Colonic mucosa (tissue), 4 donors: ENCODE data around the gene IL4R. TPM values are rescaled to one million over a fixed set of nuclear protein-coding genes. Genes with fewer than 3 reads are reported as not detected.

Experiments
- DNase-seq: peaks from one replicate; pipeline ENCODE4 v3.0.0-alpha.2; 2020
- H3K27ac ChIP-seq: fragments of 200-600 bp; one replicate; pipeline ENCODE4 v1.8.0; 2021
- H3K27me3 ChIP-seq: fragments of 200-600 bp; one replicate; pipeline ENCODE4 v1.8.0; 2021
- H3K36me3 ChIP-seq: fragments of 200-600 bp; one replicate; pipeline ENCODE4 v1.8.0; 2021
- H3K4me1 ChIP-seq: fragments of 200-600 bp; one replicate; pipeline ENCODE4 v1.8.0; 2021; ENCODE audit warnings: mild to moderate bottlenecking
- H3K4me3 ChIP-seq: fragments of 200-600 bp; one replicate; pipeline ENCODE4 v1.8.0; 2021
- H3K9ac ChIP-seq, 2 donors: one replicate each; pipeline ENCODE4 v1.7.0; 2013; ENCODE audit warnings: control low read depth in 2 of 2, low read depth in 2 of 2, low read length in 2 of 2
- H3K9me3 ChIP-seq: fragments of 200-600 bp; one replicate; pipeline ENCODE4 v1.8.0; 2021
- CTCF ChIP-seq: fragments of 200-600 bp; IDR thresholded peaks from one replicate; pipeline ENCODE4 v1.8.0; 2022; ENCODE audit warnings: antibody characterized with exemption, mild to moderate bottlenecking
- intact Hi-C: fragments of 100-400 bp; cut with DNase I; formaldehyde crosslinking; loops from one replicate; pipeline ENCODE4 v1.14.1; 2022
- total RNA-seq, 2 donors: library from RNA; stranded (reverse); fragmentation: NEBNext Ultra II Directional in 1 of 2; extraction: Animal tissue kit (Norgen Biotek cat#: 25700) in 1 of 2; gene quantifications; one replicate each; pipeline ENCODE4 v1.2.1, GENCODE V29; 2021
- donor health status: healthy.
- donor health status: DM: no; HTN: no; CAD: no.
- donor health status: DM: no; HTN: no; CAD: no.

IL4R gene
- total RNA-seq, result 10 to 100 TPM; 74.8 to 80.0 TPM

GRCh38 chr16:27313422-27314160 is at the start of gene IL4R:
IL4R (plus strand) TSS chr16:27313974; CDS start chr16:27340204, 26,230 bp downstream.
- Histone ChIP-seq H3K36me3 (no peaks in the 10 kb centered on the region), H3K4me1 (peaks cover 9% of the 10 kb centered on the region)
- intact Hi-C loops, result loop anchor here (5.0 to 10.0 kb wide), 2 partner anchors 49 to 76 kb away; partner anchors contain the start of gene NSMCE1

GRCh38 chr16:27264151-27264550 is 49.6 kb upstream of the IL4R start:
- intact Hi-C loops, result loop anchor here (10.0 kb wide), 1 partner anchor 51 kb away; the partner anchor contains the start of gene IL4R
- no peak for DNase-seq
- no peak overlapping the region for H3K9ac ChIP-seq
- H3K4me3 ChIP-seq, result no peak overlapping the region
- no peak overlapping the region for H3K27ac ChIP-seq
- H3K36me3 ChIP-seq, result no peaks in the 10 kb centered on the region
- no peaks in the 10 kb centered on the region for H3K4me1 ChIP-seq
- H3K9me3 ChIP-seq, result no peaks in the 10 kb centered on the region
- TF ChIP-seq CTCF, result no peak
- no peaks in the 10 kb centered on the region for H3K27me3 ChIP-seq

More at GRCh38 chr16:27313422-27314160, at the start of gene IL4R:
- H3K4me3 ChIP-seq, result peak within 1 kb of the TSS; percentile 91
- H3K27ac ChIP-seq, result peak within 1 kb of the TSS; percentile 99
- H3K9me3 ChIP-seq, result no peaks in the 10 kb centered on the region
- TF ChIP-seq CTCF, result no peak
- peak; percentile 80 for DNase-seq
- H3K9ac ChIP-seq, result peak within 1 kb of the TSS; percentile 99 to 100
- no peaks in the 10 kb centered on the region for H3K27me3 ChIP-seq

GRCh38 chr16:27265982-27266381 is 47.8 kb upstream of the IL4R start:
- Histone ChIP-seq H3K4me3 (no peak overlapping the region), H3K9me3 (no peaks in the 10 kb centered on the region), H3K4me1 (no peaks in the 10 kb centered on the region), H3K27ac (no peak overlapping the region), H3K27me3 (no peaks in the 10 kb centered on the region), H3K36me3 (no peaks in the 10 kb centered on the region), H3K9ac (no peak overlapping the region)
- no peak for DNase-seq
- intact Hi-C loops, result loop anchor here (10.0 kb wide), 1 partner anchor 49 kb away; the partner anchor contains the start of gene IL4R
- TF ChIP-seq CTCF, result no peak

GRCh38 chr16:27267037-27267677 is 46.6 kb upstream of the IL4R start:
- intact Hi-C loops, result loop anchor here (10.0 kb wide), 1 partner anchor 48 kb away; the partner anchor contains the start of gene IL4R
- no peaks in the 10 kb centered on the region for H3K9me3 ChIP-seq
- no peak for TF ChIP-seq CTCF
- H3K9ac ChIP-seq, result no peak overlapping the region
- H3K4me3 ChIP-seq, result no peak overlapping the region
- H3K27ac ChIP-seq, result no peak overlapping the region
- no peaks in the 10 kb centered on the region for H3K4me1 ChIP-seq
- H3K27me3 ChIP-seq, result no peaks in the 10 kb centered on the region
- H3K36me3 ChIP-seq, result no peaks in the 10 kb centered on the region
- DNase-seq, result no peak

GRCh38 chr16:27268376-27269299 is 45.1 kb upstream of the IL4R start, which contains the start of gene NSMCE1:
NSMCE1 (minus strand) TSS chr16:27268772; CDS start chr16:27257570, 11,202 bp downstream.
- intact Hi-C loops, result loop anchor here (10.0 kb wide), 1 partner anchor 46 kb away; the partner anchor contains the start of gene IL4R

More at GRCh38 chr16:27268376-27269299, 45.1 kb upstream of the IL4R start, which contains the start of gene NSMCE1:
- Histone ChIP-seq H3K36me3 (no peaks in the 10 kb centered on the region), H3K9ac (peak within 1 kb of the TSS; percentile 78 to 79), H3K9me3 (no peaks in the 10 kb centered on the region), H3K4me3 (peak within 1 kb of the TSS; percentile 80), H3K27me3 (no peaks in the 10 kb centered on the region), H3K4me1 (peaks cover 2% of the 10 kb centered on the region), H3K27ac (peak within 1 kb of the TSS; percentile 75)
- no peak for TF ChIP-seq CTCF
- DNase-seq, result peak; percentile 100
